Measurements from ENCODE around the gene MACC1.

MACC1 gene

DNA sequence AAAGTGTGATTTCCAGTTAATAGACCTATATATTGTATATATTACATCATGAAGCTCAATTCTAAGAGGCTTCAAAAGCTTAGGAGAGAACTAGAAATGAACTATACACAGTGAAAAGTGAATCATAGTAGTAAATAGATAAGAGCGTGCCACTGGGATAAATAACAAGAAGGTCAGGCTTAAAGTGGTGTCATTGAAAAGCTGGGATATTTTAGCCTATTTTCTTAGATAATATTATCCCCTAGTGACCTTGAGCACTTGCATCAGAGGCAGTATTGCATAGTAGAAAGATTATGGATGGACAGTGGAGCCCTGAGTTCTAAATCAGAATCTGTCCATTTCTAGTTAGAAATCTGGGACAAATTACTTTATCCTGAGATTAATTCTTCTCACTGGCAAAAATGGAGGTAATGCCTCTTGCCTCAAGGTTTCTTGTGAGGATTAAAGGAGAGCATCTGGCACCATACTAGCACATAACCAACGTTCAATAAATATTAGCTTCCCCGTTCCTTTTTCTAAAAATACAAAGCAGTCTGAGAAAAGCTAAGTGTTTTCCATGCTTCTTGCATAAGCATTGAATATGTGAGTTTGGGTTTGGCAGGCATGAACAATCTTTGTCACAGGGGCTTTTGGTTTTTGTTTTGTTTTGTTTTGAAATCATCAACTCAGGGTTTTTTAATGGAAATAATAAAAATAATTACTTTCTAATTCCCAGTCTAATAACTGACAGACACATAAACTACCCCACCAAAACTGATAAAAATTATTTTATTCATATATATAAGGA, 27.3 kb upstream of the MACC1 start:
- no peak for TF ChIP-seq ZFX (IDR thresholded peaks at IDR 0.05)
- TF ChIP-seq, protein P1, sequence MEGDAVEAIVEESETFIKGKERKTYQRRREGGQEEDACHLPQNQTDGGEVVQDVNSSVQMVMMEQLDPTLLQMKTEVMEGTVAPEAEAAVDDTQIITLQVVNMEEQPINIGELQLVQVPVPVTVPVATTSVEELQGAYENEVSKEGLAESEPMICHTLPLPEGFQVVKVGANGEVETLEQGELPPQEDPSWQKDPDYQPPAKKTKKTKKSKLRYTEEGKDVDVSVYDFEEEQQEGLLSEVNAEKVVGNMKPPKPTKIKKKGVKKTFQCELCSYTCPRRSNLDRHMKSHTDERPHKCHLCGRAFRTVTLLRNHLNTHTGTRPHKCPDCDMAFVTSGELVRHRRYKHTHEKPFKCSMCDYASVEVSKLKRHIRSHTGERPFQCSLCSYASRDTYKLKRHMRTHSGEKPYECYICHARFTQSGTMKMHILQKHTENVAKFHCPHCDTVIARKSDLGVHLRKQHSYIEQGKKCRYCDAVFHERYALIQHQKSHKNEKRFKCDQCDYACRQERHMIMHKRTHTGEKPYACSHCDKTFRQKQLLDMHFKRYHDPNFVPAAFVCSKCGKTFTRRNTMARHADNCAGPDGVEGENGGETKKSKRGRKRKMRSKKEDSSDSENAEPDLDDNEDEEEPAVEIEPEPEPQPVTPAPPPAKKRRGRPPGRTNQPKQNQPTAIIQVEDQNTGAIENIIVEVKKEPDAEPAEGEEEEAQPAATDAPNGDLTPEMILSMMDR (conservative IDR thresholded peaks at IDR 0.05) = no peak
- no peak overlapping the region for H3K27ac ChIP-seq

DNA sequence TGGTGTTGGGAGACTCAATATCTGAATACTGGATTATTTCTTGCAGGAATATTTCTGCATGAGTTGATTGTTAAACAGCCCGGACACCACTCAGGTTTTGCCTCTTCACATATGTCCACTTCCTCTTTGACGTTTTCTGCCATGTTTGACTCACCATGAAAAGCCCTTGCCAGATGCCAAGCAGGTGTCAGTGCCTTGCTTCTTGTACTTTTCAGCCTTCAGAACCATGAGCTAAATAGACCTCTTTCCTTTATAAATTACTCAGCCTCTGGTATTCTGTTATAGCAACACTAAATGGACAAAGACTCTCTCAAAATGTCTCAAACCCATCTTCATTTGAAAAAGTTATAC, 24.7 kb upstream of the MACC1 start:
- H3K27ac ChIP-seq = no peak overlapping the region
- no peak for TF ChIP-seq ZFX (IDR thresholded peaks at IDR 0.05)

DNA sequence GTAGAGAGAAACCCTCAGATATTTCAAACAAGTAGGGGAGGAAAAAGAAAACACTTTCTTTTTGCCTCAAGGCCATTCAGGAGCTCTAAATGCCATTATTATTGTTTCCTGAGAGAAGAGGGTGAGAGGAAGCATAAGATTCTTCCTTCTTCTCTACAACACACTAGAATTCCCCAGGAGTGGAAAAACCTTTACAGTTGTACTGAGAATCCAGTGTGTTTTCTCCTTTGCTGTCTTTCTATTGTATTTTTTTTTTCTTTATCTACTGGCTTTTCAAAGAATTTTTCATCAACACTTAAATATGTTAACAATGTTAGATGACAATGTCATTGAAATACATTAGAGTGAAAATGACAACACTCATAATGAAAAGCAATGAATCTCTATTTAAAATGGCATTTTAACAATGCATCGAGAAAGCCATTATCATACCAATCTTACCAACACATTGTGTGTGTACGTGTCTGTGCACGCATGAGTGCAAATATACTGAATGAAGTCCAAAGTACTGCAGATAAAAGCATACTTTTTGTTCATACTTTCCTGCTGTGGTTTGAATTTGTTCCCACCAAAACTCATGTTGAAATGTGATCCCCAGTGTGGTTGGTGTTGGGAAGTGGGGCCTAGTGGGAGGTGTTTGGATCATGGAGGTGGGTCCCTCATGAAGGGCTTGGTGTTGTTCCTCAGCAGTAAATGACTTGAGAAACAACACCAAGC, 24.2 kb upstream of the MACC1 start:
- TF ChIP-seq, protein P1 (conservative IDR thresholded peaks at IDR 0.05) = no peak
- TF ChIP-seq ZFX (IDR thresholded peaks at IDR 0.05) = no peak
- H3K27ac ChIP-seq = no peak overlapping the region

DNA sequence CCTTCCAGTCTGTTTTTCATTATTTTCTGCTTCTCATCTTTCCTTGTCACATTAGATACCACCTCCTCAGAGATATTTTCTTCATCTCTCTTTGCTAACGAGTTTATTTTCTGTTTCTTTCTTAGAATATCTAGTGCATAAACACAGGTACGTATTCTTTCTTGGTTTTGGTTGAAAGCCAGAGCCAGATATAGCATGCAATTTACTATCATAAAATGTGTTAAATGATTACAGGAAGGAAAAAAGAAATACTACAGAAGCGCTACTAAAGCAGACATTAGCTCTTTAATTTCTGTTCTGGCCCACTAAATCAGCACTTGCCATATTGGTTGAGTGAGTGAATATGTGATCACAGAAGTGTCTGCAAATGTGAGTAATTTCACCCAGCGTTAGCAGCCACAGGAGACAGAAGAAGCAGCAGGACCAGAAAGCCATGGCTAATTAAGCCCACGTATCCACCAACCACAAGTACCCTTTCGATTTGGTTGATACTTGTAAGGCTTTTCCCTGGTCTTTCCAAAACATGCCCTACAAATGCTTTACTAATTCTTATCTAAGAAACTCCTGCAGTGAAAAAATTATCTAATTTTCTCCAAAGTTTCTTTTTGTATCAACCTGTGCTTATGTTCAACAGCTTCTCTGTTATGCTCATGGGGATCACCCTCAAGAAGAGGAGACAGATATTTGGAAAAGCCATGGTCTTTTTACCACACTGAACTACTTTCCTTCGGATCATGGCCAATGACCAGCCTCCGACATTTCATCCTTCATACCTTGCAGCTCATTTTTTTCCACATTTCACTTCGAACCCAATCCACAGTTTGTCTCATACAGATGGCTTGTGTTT, 23.1 kb upstream of the MACC1 start:
- H3K27ac ChIP-seq = no peak overlapping the region
- TF ChIP-seq ZFX (IDR thresholded peaks at IDR 0.05) = no peak
- TF ChIP-seq, protein P1 (conservative IDR thresholded peaks at IDR 0.05) = no peak

DNA sequence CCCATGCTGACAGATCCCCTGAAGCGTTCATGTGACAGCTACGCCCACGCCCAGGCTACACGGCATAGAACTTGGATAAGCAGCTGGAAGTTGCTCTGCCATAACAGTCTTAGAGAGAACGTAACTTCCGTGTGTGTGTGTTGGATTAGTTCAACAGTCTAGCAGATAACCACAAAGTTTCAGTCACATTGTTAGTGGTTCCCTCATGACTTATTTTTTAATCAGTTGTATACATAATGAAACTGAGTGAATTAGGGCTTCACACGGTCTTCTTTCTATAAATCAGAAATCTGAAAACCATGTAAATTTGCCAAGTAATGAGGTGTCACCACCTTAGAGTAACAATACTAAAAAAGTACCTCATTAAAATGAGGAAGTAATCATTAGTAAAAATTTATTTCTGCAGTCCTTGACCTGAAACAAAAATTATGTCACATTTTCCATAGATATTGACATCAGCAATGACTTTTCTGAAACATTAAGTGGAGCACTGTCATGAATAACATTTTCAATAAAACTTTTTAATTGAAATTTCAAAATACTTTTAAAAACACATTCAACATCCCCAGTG, 21.7 kb upstream of the MACC1 start:
- H3K27ac ChIP-seq = no peak overlapping the region
- no peak for TF ChIP-seq ZFX (IDR thresholded peaks at IDR 0.05)
- TF ChIP-seq, protein P1 (conservative IDR thresholded peaks at IDR 0.05) = no peak

DNA sequence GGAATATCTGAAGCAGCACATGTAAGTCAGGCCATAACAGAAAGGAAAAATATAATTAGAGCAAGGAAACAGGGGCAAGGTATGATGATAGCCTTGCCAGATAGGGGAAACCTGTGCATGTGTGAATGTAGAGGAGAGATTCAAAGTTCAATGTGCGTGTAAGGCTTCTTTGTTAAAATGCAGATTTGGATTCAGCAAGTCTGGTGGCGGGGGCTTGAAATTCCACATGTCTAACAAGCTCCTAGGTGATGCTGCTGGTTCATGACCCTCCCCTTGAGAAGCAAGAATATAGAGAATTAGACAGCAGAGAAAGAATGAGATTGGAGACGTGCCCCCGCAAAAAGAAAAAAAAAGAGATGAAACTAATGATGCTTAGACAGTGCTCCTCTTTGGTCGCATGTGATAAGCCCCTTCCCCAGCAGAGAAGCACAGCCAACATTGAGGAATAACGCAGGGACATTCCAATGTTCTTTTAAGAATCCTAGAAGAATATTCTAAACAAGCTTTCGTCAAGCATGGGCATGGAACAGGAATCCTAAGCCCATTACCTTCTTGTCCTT, 21.1 kb upstream of the MACC1 start:
- TF ChIP-seq, protein P1 (conservative IDR thresholded peaks at IDR 0.05) = no peak
- no peak for TF ChIP-seq ZFX (IDR thresholded peaks at IDR 0.05)
- H3K27ac ChIP-seq = no peak overlapping the region

DNA sequence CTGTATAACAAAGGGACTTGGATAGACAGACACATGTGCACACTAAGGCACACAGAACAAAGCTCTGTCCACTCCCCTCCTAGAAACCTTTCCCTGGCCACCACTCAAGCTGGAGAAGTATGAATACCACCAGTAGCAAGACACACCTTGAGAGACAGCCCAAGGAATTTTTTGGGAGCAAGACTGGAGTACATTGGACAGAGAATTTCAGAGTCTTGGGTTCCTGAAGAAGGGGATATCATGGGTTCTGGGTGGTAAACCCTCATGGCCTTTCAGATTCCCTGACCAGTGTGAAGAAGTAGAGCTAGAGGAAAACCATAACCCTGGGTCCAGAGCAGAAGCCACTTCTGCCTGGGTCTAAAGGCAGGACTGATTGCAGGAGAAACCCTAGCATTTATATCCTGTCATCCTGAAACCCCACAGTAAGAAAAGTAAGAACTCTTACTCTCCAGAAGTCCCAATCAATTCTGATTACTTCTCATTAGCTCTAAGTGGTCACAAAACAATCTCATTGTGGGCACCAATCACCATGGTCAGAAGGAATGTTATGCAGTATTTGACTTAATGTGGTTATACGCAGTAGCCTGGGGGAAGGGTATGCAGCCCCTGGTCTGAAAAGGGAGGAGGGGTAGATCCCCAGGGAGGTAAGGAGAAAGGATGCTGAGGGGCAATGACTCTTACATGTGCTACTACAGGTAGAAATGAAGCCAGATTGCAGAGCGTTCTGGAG, 20.4 kb upstream of the MACC1 start:
- no peak overlapping the region for H3K27ac ChIP-seq
- TF ChIP-seq, protein P1 (conservative IDR thresholded peaks at IDR 0.05) = no peak
- no peak for TF ChIP-seq ZFX (IDR thresholded peaks at IDR 0.05)

All from C4-2B (cell line).